Measurements from ENCODE around the gene NBPF1. TPM values are rescaled to one million over a fixed set of nuclear protein-coding genes. Genes with fewer than 3 reads are reported as not detected.
"Not testable (repeated sequence)": the region's sequence is repeated elsewhere in the genome, so short reads cannot be mapped to it uniquely, and the experiment has no call there.

Gene NBPF1
- 63.4 and 65.6 TPM in 2 replicates for total RNA-seq (2014; rRNA removed; shearing (Covaris generic))

- Histone ChIP-seq H3K27ac (peak within 1 kb of the TSS; percentile 29), H3K4me1 (peaks cover 8% of the 10 kb centered on the region), H3K27me3 (no peaks in the 10 kb centered on the region), H3K36me3 (peaks cover under 1% of the 10 kb centered on the region; the same call in 1 of the 2 replicates), H3K9me3 (replicated peaks) (no peaks in the 10 kb centered on the region), H3K4me3 (peak within 1 kb of the TSS; percentile 94)
- peak; percentile 100 for DNase-seq
Measured at GRCh38 chr1:16613185-16614147, at the start of gene NBPF1. NBPF1 (minus strand) TSS chr1:16613564.

- DNase-seq; H3K4me1 ChIP-seq; H3K9me3 ChIP-seq (replicated peaks); H3K36me3 ChIP-seq; H3K27me3 ChIP-seq; H3K4me3 ChIP-seq; H3K27ac ChIP-seq: not testable (repeated sequence)
Measured at GRCh38 chr1:16658234-16658633, 44.9 kb upstream of the NBPF1 start.

GRCh38 chr1:16656981-16657683 lies 43.8 kb upstream of the NBPF1 start:
- not testable (repeated sequence) for H3K36me3 ChIP-seq; H3K27me3 ChIP-seq; H3K4me3 ChIP-seq; DNase-seq; H3K9me3 ChIP-seq (replicated peaks); H3K4me1 ChIP-seq; H3K27ac ChIP-seq

- H3K4me3 ChIP-seq; H3K4me1 ChIP-seq; H3K27me3 ChIP-seq; H3K36me3 ChIP-seq; DNase-seq; H3K27ac ChIP-seq; H3K9me3 ChIP-seq (replicated peaks): not testable (repeated sequence)
Measured at GRCh38 chr1:16656574-16656973, 43.2 kb upstream of the NBPF1 start.

GRCh38 chr1:16651560-16651959 lies 38.2 kb upstream of the NBPF1 start:
- H3K9me3 ChIP-seq (replicated peaks); H3K4me3 ChIP-seq; H3K27ac ChIP-seq; H3K36me3 ChIP-seq; H3K4me1 ChIP-seq; DNase-seq; H3K27me3 ChIP-seq: not testable (repeated sequence)

- not testable (repeated sequence) for H3K27ac ChIP-seq; H3K4me1 ChIP-seq; H3K36me3 ChIP-seq; H3K4me3 ChIP-seq; H3K27me3 ChIP-seq; H3K9me3 ChIP-seq (replicated peaks)
- peak in 1 of 2 experiments; percentile 7 for DNase-seq
Measured at GRCh38 chr1:16649960-16650359, 36.6 kb upstream of the NBPF1 start.

- H3K36me3 ChIP-seq; H3K27me3 ChIP-seq; H3K4me3 ChIP-seq; H3K4me1 ChIP-seq; H3K9me3 ChIP-seq (replicated peaks); H3K27ac ChIP-seq; DNase-seq: not testable (repeated sequence)
Measured at GRCh38 chr1:16649390-16649789, 36.0 kb upstream of the NBPF1 start.

GRCh38 chr1:16648756-16649155 lies 35.4 kb upstream of the NBPF1 start:
- H3K36me3 ChIP-seq; H3K9me3 ChIP-seq (replicated peaks); DNase-seq; H3K27ac ChIP-seq; H3K4me1 ChIP-seq; H3K27me3 ChIP-seq; H3K4me3 ChIP-seq: not testable (repeated sequence)

GRCh38 chr1:16648250-16648649 lies 34.9 kb upstream of the NBPF1 start:
- not testable (repeated sequence) for H3K4me1 ChIP-seq, H3K27me3 ChIP-seq, DNase-seq

GRCh38 chr1:16647179-16648176 lies 34.1 kb upstream of the NBPF1 start:
- H3K27ac ChIP-seq; H3K27me3 ChIP-seq; H3K36me3 ChIP-seq; H3K4me1 ChIP-seq; DNase-seq; H3K9me3 ChIP-seq (replicated peaks); H3K4me3 ChIP-seq: not testable (repeated sequence)

More at GRCh38 chr1:16648250-16648649, 34.9 kb upstream of the NBPF1 start:
- not testable (repeated sequence) for H3K4me3 ChIP-seq; H3K27ac ChIP-seq; H3K9me3 ChIP-seq (replicated peaks); H3K36me3 ChIP-seq

GRCh38 chr1:16646716-16647115 lies 33.4 kb upstream of the NBPF1 start:
- not testable (repeated sequence) for H3K27ac ChIP-seq; DNase-seq; H3K4me1 ChIP-seq; H3K4me3 ChIP-seq; H3K9me3 ChIP-seq (replicated peaks); H3K36me3 ChIP-seq; H3K27me3 ChIP-seq

- peak in 1 of 2 experiments; percentile 3 for DNase-seq
- not testable (repeated sequence) for H3K36me3 ChIP-seq; H3K4me1 ChIP-seq; H3K27me3 ChIP-seq; H3K27ac ChIP-seq; H3K9me3 ChIP-seq (replicated peaks); H3K4me3 ChIP-seq
Measured at GRCh38 chr1:16646061-16646664, 32.8 kb upstream of the NBPF1 start.

- H3K9me3 ChIP-seq (replicated peaks); H3K4me1 ChIP-seq; H3K27ac ChIP-seq; H3K27me3 ChIP-seq; H3K36me3 ChIP-seq: not testable (repeated sequence)
- peak; percentile 16 to 37 for DNase-seq
- peak overlapping the region; percentile 96 for H3K4me3 ChIP-seq
Measured at GRCh38 chr1:16645271-16646060, 32.1 kb upstream of the NBPF1 start.

Measured in SJCRH30 (cell line).